ENCODE data around the gene SNX8. TPM values are rescaled to one million over a fixed set of nuclear protein-coding genes. Genes with fewer than 3 reads are reported as not detected.

Gene SNX8
- total RNA-seq, 1 experiment from 2014 or later, result 139 TPM

GRCh38 chr7:2278026-2278425 lies 36.2 kb downstream of the SNX8 start:
- BruUV-seq (replicated peaks), result no TSS peak
- ChIA-PET POLR2A (no interaction called here), CTCF (no interaction called here)
- DNase-seq (ENCODE audit: low read depth, low spot score) (no peak), ATAC-seq (0 out of 2 replicates have a peak, but pooled peaks have one; percentile 10)
- H3K9me3 ChIP-seq (ENCODE audit: control insufficient read depth, insufficient read depth, low read depth, low read length), result no peaks in the 10 kb centered on the region
- no peak overlapping the region for H3K4me3 ChIP-seq (ENCODE audit: low read depth in 2 of 2, low read length in 2 of 2)
- no peak for TF ChIP-seq SIN3A (IDR thresholded peaks at IDR 0.05; ENCODE audit: borderline replicate concordance, insufficient read depth, low read depth, low read length)
- TF ChIP-seq CTCF (IDR thresholded peaks at IDR 0.05), result no peak
- no peak for TF ChIP-seq POLR2AphosphoS5 (IDR thresholded peaks at IDR 0.05; ENCODE audit: low read depth, low read length)
- no peak for TF ChIP-seq TCF7L2 (IDR thresholded peaks at IDR 0.05; ENCODE audit: low read depth, low read length)
- no peak for TF ChIP-seq REST (IDR thresholded peaks at IDR 0.05; ENCODE audit: insufficient read depth in 1 of 2, low read depth in 2 of 2, low read length in 1 of 2)
- H3K27ac ChIP-seq (ENCODE audit: low read length), result no peak overlapping the region
- no peaks in the 10 kb centered on the region for H3K27me3 ChIP-seq (ENCODE audit: control insufficient read depth, insufficient read depth, low read length)
- H3K4me1 ChIP-seq (ENCODE audit: control insufficient read depth, insufficient read depth, low read length), result no peaks in the 10 kb centered on the region
- intact Hi-C loops (cut with micrococcal nuclease; ENCODE audit: unreplicated experiment) (no loop called here), in situ Hi-C loops (cut with HindIII; ENCODE audit: low pct_unique_long_range_greater_than_20kb, low sequenced_read_pairs) (no loop called here)
- H3K36me3 ChIP-seq (ENCODE audit: control insufficient read depth, insufficient read depth, low read length), result no peaks in the 10 kb centered on the region

GRCh38 chr7:2276107-2276506 lies 38.1 kb downstream of the SNX8 start:
- BruUV-seq (replicated peaks), result no TSS peak
- Histone ChIP-seq H3K36me3 (ENCODE audit: control insufficient read depth, insufficient read depth, low read length) (no peaks in the 10 kb centered on the region), H3K4me3 (ENCODE audit: low read depth in 2 of 2, low read length in 2 of 2) (no peak overlapping the region), H3K9me3 (ENCODE audit: control insufficient read depth, insufficient read depth, low read depth, low read length) (no peaks in the 10 kb centered on the region), H3K4me1 (ENCODE audit: control insufficient read depth, insufficient read depth, low read length) (no peaks in the 10 kb centered on the region), H3K27ac (ENCODE audit: low read length) (no peak overlapping the region), H3K27me3 (ENCODE audit: control insufficient read depth, insufficient read depth, low read length) (no peaks in the 10 kb centered on the region)
- intact Hi-C loops (cut with micrococcal nuclease; ENCODE audit: unreplicated experiment) (no loop called here), in situ Hi-C loops (cut with HindIII; ENCODE audit: low pct_unique_long_range_greater_than_20kb, low sequenced_read_pairs) (no loop called here)
- TF ChIP-seq SIN3A (IDR thresholded peaks at IDR 0.05; ENCODE audit: borderline replicate concordance, insufficient read depth, low read depth, low read length), result no peak
- ATAC-seq, result no peak
- no peak for DNase-seq (ENCODE audit: low read depth, low spot score)
- CTCF ChIA-PET, result no interaction called here
- POLR2A ChIA-PET, result no interaction called here

- CTCF ChIA-PET, result no interaction called here
- intact Hi-C loops (cut with micrococcal nuclease; ENCODE audit: unreplicated experiment), result no loop called here
- no peak overlapping the region for H3K4me3 ChIP-seq (ENCODE audit: low read depth in 2 of 2, low read length in 2 of 2)
Observed at GRCh38 chr7:2275101-2275500, 39.1 kb downstream of the SNX8 start.

More at GRCh38 chr7:2275101-2275500, 39.1 kb downstream of the SNX8 start:
- Histone ChIP-seq H3K36me3 (ENCODE audit: control insufficient read depth, insufficient read depth, low read length) (no peaks in the 10 kb centered on the region), H3K4me1 (ENCODE audit: control insufficient read depth, insufficient read depth, low read length) (no peaks in the 10 kb centered on the region), H3K9me3 (ENCODE audit: control insufficient read depth, insufficient read depth, low read depth, low read length) (no peaks in the 10 kb centered on the region), H3K27me3 (ENCODE audit: control insufficient read depth, insufficient read depth, low read length) (no peaks in the 10 kb centered on the region), H3K27ac (ENCODE audit: low read length) (no peak overlapping the region)
- ATAC-seq (no peak), DNase-seq (ENCODE audit: low read depth, low spot score) (no peak)
- in situ Hi-C loops (cut with HindIII; ENCODE audit: low pct_unique_long_range_greater_than_20kb, low sequenced_read_pairs), result no loop called here
- TF ChIP-seq REST (IDR thresholded peaks at IDR 0.05; ENCODE audit: insufficient read depth in 1 of 2, low read depth in 2 of 2, low read length in 1 of 2), result no peak
- TF ChIP-seq SIN3A (IDR thresholded peaks at IDR 0.05; ENCODE audit: borderline replicate concordance, insufficient read depth, low read depth, low read length), result no peak
- POLR2A ChIA-PET, result no interaction called here
- no TSS peak for BruUV-seq (replicated peaks)
